Fibroblast of pulmonary artery (primary cell): ENCODE measurements around the gene ZDHHC3.

Experiments
- DNase-seq: peaks from one replicate; pipeline ENCODE4 v3.0.0-alpha.2; 2010; ENCODE audit warnings: low read depth
- H3K4me3 ChIP-seq: replicated peaks from 2 replicates; pipeline ENCODE4 v1.5.1; 2011; ENCODE audit warnings: low read depth, mild to moderate bottlenecking, control low read depth, low read length, moderate library complexity
- TF ChIP-seq, protein P1 (sequence below): IDR thresholded peaks from 2 replicates; pipeline ENCODE4 v1.5.1; 2011; ENCODE audit warnings: mild to moderate bottlenecking, control low read depth, low read length, inconsistent platforms; ENCODE audit errors: missing control alignments

Gene ZDHHC3

DNA sequence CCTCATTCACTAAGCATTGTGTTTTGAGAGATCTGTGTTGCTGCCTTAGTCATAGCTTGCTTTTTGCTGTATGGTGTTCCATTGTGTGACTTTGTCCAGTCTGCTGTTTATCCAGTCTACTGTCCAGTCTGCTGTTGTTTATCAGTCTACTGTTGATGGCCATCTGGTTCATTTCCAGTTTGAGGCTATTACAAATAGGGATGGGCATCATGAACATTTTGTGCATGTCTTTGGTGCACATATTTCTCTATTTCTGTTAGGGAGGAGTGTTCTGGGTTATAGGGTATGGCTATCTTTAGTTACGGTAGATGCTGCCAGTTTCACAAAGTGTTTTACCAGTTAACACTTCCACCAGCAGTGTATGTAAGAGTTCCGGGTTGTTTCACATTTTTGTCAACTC is 27.9 kb upstream of the ZDHHC3 start:
- DNase-seq = peak; percentile 23
- no peak overlapping the region for H3K4me3 ChIP-seq
- TF ChIP-seq, protein P1, sequence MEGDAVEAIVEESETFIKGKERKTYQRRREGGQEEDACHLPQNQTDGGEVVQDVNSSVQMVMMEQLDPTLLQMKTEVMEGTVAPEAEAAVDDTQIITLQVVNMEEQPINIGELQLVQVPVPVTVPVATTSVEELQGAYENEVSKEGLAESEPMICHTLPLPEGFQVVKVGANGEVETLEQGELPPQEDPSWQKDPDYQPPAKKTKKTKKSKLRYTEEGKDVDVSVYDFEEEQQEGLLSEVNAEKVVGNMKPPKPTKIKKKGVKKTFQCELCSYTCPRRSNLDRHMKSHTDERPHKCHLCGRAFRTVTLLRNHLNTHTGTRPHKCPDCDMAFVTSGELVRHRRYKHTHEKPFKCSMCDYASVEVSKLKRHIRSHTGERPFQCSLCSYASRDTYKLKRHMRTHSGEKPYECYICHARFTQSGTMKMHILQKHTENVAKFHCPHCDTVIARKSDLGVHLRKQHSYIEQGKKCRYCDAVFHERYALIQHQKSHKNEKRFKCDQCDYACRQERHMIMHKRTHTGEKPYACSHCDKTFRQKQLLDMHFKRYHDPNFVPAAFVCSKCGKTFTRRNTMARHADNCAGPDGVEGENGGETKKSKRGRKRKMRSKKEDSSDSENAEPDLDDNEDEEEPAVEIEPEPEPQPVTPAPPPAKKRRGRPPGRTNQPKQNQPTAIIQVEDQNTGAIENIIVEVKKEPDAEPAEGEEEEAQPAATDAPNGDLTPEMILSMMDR = no peak

DNA sequence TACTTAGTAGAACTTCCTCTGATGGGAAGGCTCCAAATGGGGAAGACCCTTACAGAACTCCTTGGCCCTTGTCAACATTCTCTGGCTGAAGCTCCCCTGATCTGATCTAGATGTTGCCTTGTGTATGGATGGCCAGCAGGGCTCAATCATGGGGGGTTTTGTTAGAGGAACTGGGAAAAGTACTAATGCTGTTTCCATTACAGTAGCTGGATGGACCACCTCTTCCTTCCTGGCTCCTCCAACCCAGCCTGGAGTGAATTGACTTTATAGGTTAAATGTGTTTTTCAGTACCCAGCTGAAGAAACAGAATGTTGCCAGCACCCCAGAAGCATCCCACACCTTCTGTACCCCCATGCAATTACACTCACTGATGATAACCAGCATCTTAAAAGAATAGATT is 27.4 kb upstream of the ZDHHC3 start:
- TF ChIP-seq, protein P1 = no peak
- DNase-seq = no peak
- no peak overlapping the region for H3K4me3 ChIP-seq

DNA sequence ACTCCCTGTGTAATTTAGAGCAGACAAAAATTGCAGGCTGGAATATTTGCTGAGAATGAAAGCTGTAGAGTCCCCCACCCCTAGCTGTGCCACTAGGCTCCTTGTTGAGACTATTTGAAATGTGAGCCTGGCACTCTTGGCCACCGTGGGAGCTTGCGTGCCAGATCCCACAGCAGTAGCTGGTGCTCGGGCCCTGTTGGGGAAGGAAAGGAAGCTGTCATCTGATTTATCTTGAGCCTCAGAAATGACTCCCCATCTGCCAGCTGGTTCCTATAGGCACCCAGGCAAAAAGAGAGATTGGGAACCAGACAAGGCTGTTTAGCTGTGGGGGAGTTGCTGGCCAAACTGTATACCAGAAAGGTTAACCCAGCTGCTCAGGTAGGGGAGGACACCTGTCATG is 26.7 kb upstream of the ZDHHC3 start:
- TF ChIP-seq, protein P1 = no peak
- no peak for DNase-seq
- no peak overlapping the region for H3K4me3 ChIP-seq

DNA sequence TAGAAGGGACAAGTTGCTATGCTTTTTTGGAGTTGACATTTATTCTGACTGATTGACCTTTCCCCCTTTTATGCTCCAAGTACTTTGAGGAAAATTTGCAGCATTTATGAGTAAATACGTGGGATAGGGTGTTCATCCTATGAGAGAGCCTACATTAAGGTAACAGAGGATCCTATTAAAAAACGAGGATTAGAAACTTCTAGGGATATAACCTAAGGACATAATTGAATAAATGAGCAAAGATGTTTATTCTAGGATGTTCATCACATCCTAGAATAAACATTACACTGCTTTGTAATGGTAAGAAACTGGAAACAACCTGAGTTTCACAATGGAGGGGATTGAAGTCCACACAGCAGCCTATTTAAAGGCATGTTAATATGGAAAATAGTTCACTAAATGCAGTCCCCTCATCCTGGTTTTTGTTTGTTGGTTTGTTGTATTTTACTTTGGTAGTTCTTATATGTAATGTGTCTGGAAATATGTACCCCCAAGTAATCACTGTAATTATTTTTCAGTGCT is 26.2 kb upstream of the ZDHHC3 start:
- H3K4me3 ChIP-seq = no peak overlapping the region
- DNase-seq = no peak
- TF ChIP-seq, protein P1 = no peak

DNA sequence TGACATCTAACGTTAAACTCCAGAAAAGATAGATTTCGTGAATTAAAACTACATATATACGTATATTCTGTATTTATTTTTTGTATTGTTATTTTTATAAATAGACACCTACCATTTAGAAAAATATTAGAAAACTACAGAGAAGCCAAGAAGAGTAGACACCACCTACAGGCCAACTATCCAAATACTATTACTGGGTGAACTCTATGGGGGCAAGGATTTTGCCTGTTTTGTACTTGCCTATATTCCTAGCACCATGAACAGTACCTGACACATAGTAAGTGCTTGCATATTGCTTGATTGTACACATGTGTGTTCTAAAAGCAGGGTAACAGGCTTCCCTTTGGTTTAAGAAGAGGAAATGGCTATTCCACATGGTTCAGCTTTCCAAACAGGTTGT is 25.8 kb upstream of the ZDHHC3 start:
- no peak for DNase-seq
- TF ChIP-seq, protein P1 = peak; percentile 7
- H3K4me3 ChIP-seq = no peak overlapping the region

DNA sequence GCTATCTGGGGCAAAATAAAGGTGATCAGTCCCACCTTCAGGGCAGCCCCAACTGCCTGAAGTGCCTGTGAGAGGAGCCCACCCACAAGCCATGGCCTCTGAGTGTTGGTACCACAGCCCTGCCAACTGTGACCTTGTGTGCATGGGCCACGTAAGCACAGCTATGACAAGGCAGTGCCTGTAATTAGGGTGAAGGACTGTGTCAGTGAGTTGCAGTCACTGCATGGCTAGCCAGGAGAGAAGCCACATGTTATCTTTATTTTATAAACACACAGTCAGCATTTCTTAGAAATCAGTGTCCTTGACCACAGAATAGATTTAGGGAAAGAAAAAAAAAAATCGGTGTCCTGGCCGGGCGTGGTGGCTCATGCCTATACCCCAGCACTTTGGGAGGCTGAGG is 24.8 kb upstream of the ZDHHC3 start:
- TF ChIP-seq, protein P1 = no peak
- DNase-seq = no peak

DNA sequence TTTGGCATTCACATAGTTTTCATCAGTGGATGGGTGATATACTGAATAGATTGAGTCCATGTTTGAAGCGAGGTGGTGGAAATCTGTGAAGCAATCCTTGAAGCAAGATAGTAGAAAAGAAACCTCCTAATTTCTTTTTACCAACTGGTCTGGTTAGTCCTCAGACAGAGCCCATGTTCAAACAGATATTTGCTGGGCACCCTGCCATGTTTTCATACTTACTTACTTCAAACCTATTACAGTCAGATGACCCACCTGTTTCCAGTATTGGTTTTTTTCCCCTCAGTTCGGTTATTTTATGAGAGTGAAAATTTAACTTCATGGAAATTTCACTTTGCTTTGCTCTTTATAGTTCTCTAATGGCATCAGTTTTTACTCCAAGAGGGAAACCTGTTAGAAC is 23.8 kb upstream of the ZDHHC3 start:
- DNase-seq = no peak
- TF ChIP-seq, protein P1 = no peak
- H3K4me3 ChIP-seq = no peak overlapping the region

More for the DNA sequence above, 24.8 kb upstream of the ZDHHC3 start:
- no peak overlapping the region for H3K4me3 ChIP-seq
